Caco-2 (cell line): Measurements from ENCODE around the gene BTBD9. TPM values are rescaled to one million over a fixed set of nuclear protein-coding genes. Genes with fewer than 3 reads are reported as not detected.

Source experiments
- BruUV-seq: library from RNA; stranded (reverse); fragments of 400-500 nt; replicated peaks from 2 replicates; lab custom pipeline; 2021; lab: Mats Ljungman, UMichigan
- CTCF ChIA-PET: fragments of 300-600 bp; sonication (Branson Sonifier 250); formaldehyde crosslinking; loops from one replicate; lab custom pipeline; 2022; ENCODE audit warnings: antibody characterized with exemption; lab: Charles Lee
- POLR2A ChIA-PET: fragments of 300-600 bp; sonication (Branson Sonifier 250); formaldehyde crosslinking; loops from one replicate; lab custom pipeline; 2022; ENCODE audit warnings: antibody characterized with exemption; lab: Charles Lee
- DNase-seq, 2 experiments: peaks; one replicate each; pipeline versions ENCODE4 v3.0.0 to v3.0.0-alpha.2; 2020 to 2022
- H3K27me3 ChIP-seq: replicated peaks from 2 replicates; pipeline ENCODE4 v1.6.0; 2011; ENCODE audit warnings: low read length; ENCODE audit not compliant: control insufficient read depth, insufficient read depth
- H3K36me3 ChIP-seq: 2 replicates; pipeline ENCODE4 v1.5.1; 2011; ENCODE audit warnings: low read length; ENCODE audit not compliant: control insufficient read depth, insufficient read depth
- H3K4me1 ChIP-seq: fragments of 250-450 bp; sonication (Bioruptor Pico); 2 replicates; pipeline ENCODE4 v1.5.1; 2020; ENCODE audit warnings: mild to moderate bottlenecking
- H3K4me3 ChIP-seq: 2 replicates; pipeline ENCODE4 v1.5.1; 2011; ENCODE audit warnings: low read depth, mild to moderate bottlenecking, control low read depth, low read length
- H3K9me3 ChIP-seq: fragments of 250-450 bp; sonication (Bioruptor Pico); 2 replicates; pipeline ENCODE4 v1.5.1; 2020; ENCODE audit warnings: mild to moderate bottlenecking, moderate library complexity
- H3K27ac Mint-ChIP-seq: one replicate; pipeline ENCODE4 v1.8.0; 2022; ENCODE audit warnings: mixed read lengths; ENCODE audit not compliant: unreplicated experiment
- H3K27me3 Mint-ChIP-seq: one replicate; pipeline ENCODE4 v1.8.0; 2022; ENCODE audit warnings: mixed read lengths; ENCODE audit not compliant: insufficient read depth, unreplicated experiment
- H3K36me3 Mint-ChIP-seq: one replicate; pipeline ENCODE4 v1.8.0; 2022; ENCODE audit warnings: mild to moderate bottlenecking, mixed read lengths; ENCODE audit not compliant: insufficient read depth, unreplicated experiment
- H3K4me1 Mint-ChIP-seq: one replicate; pipeline ENCODE4 v1.8.0; 2022; ENCODE audit warnings: low read depth, mixed read lengths; ENCODE audit not compliant: unreplicated experiment
- H3K4me3 Mint-ChIP-seq: one replicate; pipeline ENCODE4 v1.8.0; 2022; ENCODE audit warnings: mild to moderate bottlenecking, moderate library complexity, mixed read lengths; ENCODE audit not compliant: unreplicated experiment
- H3K9me3 Mint-ChIP-seq: one replicate; pipeline ENCODE4 v1.8.0; 2022; ENCODE audit warnings: mixed read lengths; ENCODE audit not compliant: unreplicated experiment
- CTCF ChIP-seq, 2 experiments: fragments of 200-600 bp in 1 of 2; IDR thresholded peaks; 1 replicate in 1 of 2; 2 replicates in 1 of 2; pipeline versions ENCODE4 v1.5.1 to v1.8.0; 2011 to 2022; ENCODE audit warnings: antibody characterized with exemption in 1 of 2, control low read depth in 1 of 2, inconsistent platforms in 1 of 2, low read depth in 1 of 2, low read length in 1 of 2, mild to moderate bottlenecking in 1 of 2, moderate library complexity in 1 of 2; ENCODE audit not compliant: insufficient read depth in 1 of 2, severe bottlenecking in 1 of 2, unreplicated experiment in 1 of 2
- intact Hi-C: fragments of 100-400 bp; cut with micrococcal nuclease; formaldehyde crosslinking; loops from one replicate; pipeline ENCODE4 v1.10.0; 2022; ENCODE audit not compliant: unreplicated experiment
- total RNA-seq: library from RNA; stranded (reverse); gene quantifications from 2 replicates; pipeline ENCODE4 v1.2.3, GENCODE V29; 2022

BTBD9 gene
- total RNA-seq, 1 experiment from 2014 or later, result 19.6 TPM

DNA sequence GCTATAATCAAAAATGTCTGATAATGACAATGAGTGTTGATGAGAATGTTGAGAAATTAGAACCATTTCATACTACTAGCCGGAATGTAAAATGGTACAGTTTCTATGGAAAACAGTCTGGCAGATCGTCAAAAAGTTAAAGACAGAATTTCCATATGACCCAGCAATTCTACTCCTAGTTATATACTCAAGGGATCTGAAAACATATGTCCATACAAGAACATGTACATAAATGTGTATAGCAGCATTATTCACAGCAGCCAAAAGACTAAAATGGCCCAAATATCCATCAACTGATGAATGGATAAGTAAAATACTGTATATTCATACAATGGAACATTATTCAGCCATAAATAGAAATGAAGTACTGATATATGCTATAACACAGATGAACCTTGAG, 236.2 kb downstream of the BTBD9 start:
- TF ChIP-seq CTCF (IDR thresholded peaks at IDR 0.05; ENCODE audit: insufficient read depth in 1 of 2, low read depth in 1 of 2, low read length in 1 of 2, severe bottlenecking in 1 of 2, unreplicated experiment in 1 of 2), result no peak
- Histone ChIP-seq H3K27me3 (no peaks in the 10 kb centered on the region), H3K4me3 (no peak overlapping the region), H3K4me1 (peaks cover 23% of the 10 kb centered on the region), H3K9me3 (no peaks in the 10 kb centered on the region), H3K36me3 (no peaks in the 10 kb centered on the region)
- DNase-seq, result no peak
- Mint-ChIP-seq H3K27ac (no peak overlapping the region), H3K9me3 (no peaks in the 10 kb centered on the region), H3K4me3 (no peak overlapping the region), H3K27me3 (no peaks in the 10 kb centered on the region), H3K36me3 (peaks cover 5% of the 10 kb centered on the region), H3K4me1 (peaks cover 17% of the 10 kb centered on the region)
- POLR2A ChIA-PET, result no interaction called here
- CTCF ChIA-PET, result no interaction called here
- intact Hi-C loops, result no loop called here
- BruUV-seq, result no TSS peak

- no peak for DNase-seq
- CTCF ChIA-PET, result no interaction called here
- no peaks in the 10 kb centered on the region for H3K9me3 Mint-ChIP-seq
- peaks cover 3% of the 10 kb centered on the region for H3K36me3 Mint-ChIP-seq
- H3K27ac Mint-ChIP-seq, result no peak overlapping the region
- TF ChIP-seq CTCF (IDR thresholded peaks at IDR 0.05; ENCODE audit: insufficient read depth in 1 of 2, low read depth in 1 of 2, low read length in 1 of 2, severe bottlenecking in 1 of 2, unreplicated experiment in 1 of 2), result no peak
- Histone ChIP-seq H3K27me3 (no peaks in the 10 kb centered on the region), H3K9me3 (no peaks in the 10 kb centered on the region), H3K36me3 (no peaks in the 10 kb centered on the region), H3K4me1 (peaks cover 23% of the 10 kb centered on the region), H3K4me3 (no peak overlapping the region)
- intact Hi-C loops, result no loop called here
- H3K27me3 Mint-ChIP-seq, result no peaks in the 10 kb centered on the region
- BruUV-seq, result no TSS peak
- H3K4me3 Mint-ChIP-seq, result no peak overlapping the region
- peaks cover 17% of the 10 kb centered on the region for H3K4me1 Mint-ChIP-seq
- POLR2A ChIA-PET, result no interaction called here
Measured at GRCh38 chr6:38400764-38401163, 239.0 kb downstream of the BTBD9 start.

- TF ChIP-seq CTCF (IDR thresholded peaks at IDR 0.05; ENCODE audit: insufficient read depth in 1 of 2, low read depth in 1 of 2, low read length in 1 of 2, severe bottlenecking in 1 of 2, unreplicated experiment in 1 of 2), result no peak
- no peaks in the 10 kb centered on the region for H3K36me3 ChIP-seq
- Mint-ChIP-seq H3K4me1 (peaks cover 16% of the 10 kb centered on the region), H3K36me3 (no peaks in the 10 kb centered on the region), H3K4me3 (no peak overlapping the region), H3K27me3 (no peaks in the 10 kb centered on the region), H3K27ac (no peak overlapping the region), H3K9me3 (no peaks in the 10 kb centered on the region)
- peaks cover 20% of the 10 kb centered on the region for H3K4me1 ChIP-seq
- H3K27me3 ChIP-seq, result no peaks in the 10 kb centered on the region
- no peak overlapping the region for H3K4me3 ChIP-seq
- H3K9me3 ChIP-seq, result no peaks in the 10 kb centered on the region
- intact Hi-C loops, result no loop called here
- no peak for DNase-seq
- CTCF ChIA-PET, result no interaction called here
- BruUV-seq, result no TSS peak
- POLR2A ChIA-PET, result no interaction called here
Measured at GRCh38 chr6:38400101-38400500, 239.6 kb downstream of the BTBD9 start.
